ENCODE data around the gene UPF3B. TPM values are rescaled to one million over a fixed set of nuclear protein-coding genes. Genes with fewer than 3 reads are reported as not detected.

UPF3B gene
- total and polyA plus RNA-seq, 2 of the 4 experiments (the other 2 are of a cell fraction): 0.54 to 6.0 TPM

GRCh38 chrX:119900976-119901375, 48.2 kb upstream of the UPF3B start:
- no peaks in the 10 kb centered on the region for H3K4me1 ChIP-seq (ENCODE audit: control insufficient read depth, insufficient read depth, low read length)
- dilution Hi-C loops (cut with HindIII; ENCODE audit: low sequenced_read_pairs, unreplicated experiment): no loop called here

More at GRCh38 chrX:119900976-119901375, 48.2 kb upstream of the UPF3B start:
- Histone ChIP-seq H3K9me1 (ENCODE audit: insufficient read depth, low read length) (no peaks in the 10 kb centered on the region), H3K4me3 (ENCODE audit: insufficient read depth, low read depth, low read length) (no peak overlapping the region), H4K5ac (ENCODE audit: low read depth, low read length) (no peak overlapping the region), H3K4ac (ENCODE audit: low read depth, low read length) (no peak overlapping the region), H2AK9ac (replicated peaks; ENCODE audit: low read depth, low read length, poor library complexity) (no peak overlapping the region), H3K14ac (replicated peaks; ENCODE audit: low read depth, low read length) (no peak overlapping the region), H3K23ac (ENCODE audit: low read depth, low read length) (no peak overlapping the region), H3K4me2 (ENCODE audit: low read depth, low read length) (no peak overlapping the region), H3K18ac (ENCODE audit: low read depth, low read length) (no peak overlapping the region), H2BK5ac (ENCODE audit: low read depth, low read length, poor library complexity, severe bottlenecking) (no peak overlapping the region), H3K9me3 (ENCODE audit: control insufficient read depth, insufficient read depth, low read length) (no peaks in the 10 kb centered on the region), H2AFZ (replicated peaks; ENCODE audit: low read length, poor library complexity) (no peak overlapping the region), H3K27ac (ENCODE audit: insufficient read depth, low read length) (no peak overlapping the region), H3K56ac (ENCODE audit: extremely low read depth, insufficient read depth, low read length) (no peak overlapping the region), H2BK15ac (ENCODE audit: low read depth, low read length) (no peak overlapping the region), H4K91ac (ENCODE audit: insufficient read depth, low read depth, low read length) (no peak overlapping the region), H2BK120ac (ENCODE audit: low read depth, low read length) (no peak overlapping the region), H4K20me1 (ENCODE audit: insufficient read depth, low read length) (no peaks in the 10 kb centered on the region), H4K8ac (ENCODE audit: low read depth in 2 of 2, low read length in 2 of 2) (no peak overlapping the region), H2BK20ac (ENCODE audit: low read depth, low read length) (no peak overlapping the region), H3K27me3 (ENCODE audit: control insufficient read depth, insufficient read depth, low read length) (no peaks in the 10 kb centered on the region), H3K9ac (ENCODE audit: low read depth, low read length) (no peak overlapping the region), H2AK5ac (ENCODE audit: low read depth, low read length) (no peak overlapping the region), H3K79me1 (ENCODE audit: low read depth in 1 of 2, low read length in 2 of 2) (no peaks in the 10 kb centered on the region), H3K36me3 (ENCODE audit: control insufficient read depth, insufficient read depth, low read length) (no peaks in the 10 kb centered on the region)
- TF ChIP-seq POLR2A (IDR thresholded peaks at IDR 0.05; ENCODE audit: low read depth, low read length) (no peak), CHD1 (IDR thresholded peaks at IDR 0.05; ENCODE audit: low read depth, low read length) (no peak), SMC3 (IDR thresholded peaks at IDR 0.05; ENCODE audit: low read depth, low read length) (no peak), MXI1 (IDR thresholded peaks at IDR 0.05; ENCODE audit: borderline replicate concordance, low read depth, low read length) (no peak), RAD21 (IDR thresholded peaks at IDR 0.05; ENCODE audit: low read length) (no peak), MAFK (IDR thresholded peaks at IDR 0.05; ENCODE audit: low read depth, low read length) (no peak), BHLHE40 (IDR thresholded peaks at IDR 0.05; ENCODE audit: low read depth, low read length) (no peak), MAZ (IDR thresholded peaks at IDR 0.05; ENCODE audit: borderline replicate concordance, low read depth, low read length) (no peak), CEBPB (IDR thresholded peaks at IDR 0.05; ENCODE audit: low read depth, low read length) (no peak), RCOR1 (IDR thresholded peaks at IDR 0.05; ENCODE audit: insufficient replicate concordance, low read length) (no peak), NFE2L2 (IDR thresholded peaks at IDR 0.05; ENCODE audit: low read depth, low read length) (no peak), RFX5 (IDR thresholded peaks at IDR 0.05; ENCODE audit: low read depth, low read length) (no peak), ELK1 (IDR thresholded peaks at IDR 0.05; ENCODE audit: borderline replicate concordance, low read depth, low read length) (no peak), FOS (IDR thresholded peaks at IDR 0.05; ENCODE audit: low read depth, low read length) (no peak), USF2 (IDR thresholded peaks at IDR 0.05; ENCODE audit: low read depth, low read length) (no peak), CTCF (conservative IDR thresholded peaks at IDR 0.05; ENCODE audit: low read depth, low read length) (no peak)
- intact Hi-C loops (cut with micrococcal nuclease): no loop called here
- no TSS peak for BruUV-seq (replicated peaks)
- no peak for ATAC-seq (ENCODE audit: low read depth)
- CTCF ChIA-PET: interaction anchor here (0.5 kb wide), 1 partner anchor 222 kb away, joined by 4 read pairs; no protein-coding TSS in a partner anchor
- WGBS, 2 experiments (ENCODE audit: extremely low coverage in 2 of 2, insufficient read length in 1 of 2): no CpG with 5 or more reads among the region's 1 CpG
- DNase-seq: no peak
- in situ Hi-C loops (cut with MboI; ENCODE audit: low sequenced_read_pairs): no loop called here
- POLR2A ChIA-PET (ENCODE audit: unreplicated experiment): no interaction called here

Data from IMR-90 (cell line).